ENCODE results near the gene ARL6IP4.
A peak's percentile ranks its signal among the peaks of the same experiment; 100 is the strongest.

The ARL6IP4 gene

GRCh38 chr12:122974892-122975789 is 5.3 kb upstream of the ARL6IP4 start, which contains the start of gene OGFOD2:
Gene OGFOD2, plus strand, starts transcription at chr12:122975244. Its CDS starts 8 bp downstream, at chr12:122975252.
- peak; percentile 91 for DNase-seq (ENCODE audit: low read depth)
- TF ChIP-seq CTCF (IDR thresholded peaks at IDR 0.05; ENCODE audit: insufficient read depth, low read depth, low read length, missing control alignments) = no peak

GRCh38 chr12:122975790-122976647 is 4.5 kb upstream of the ARL6IP4 start:
- peak overlapping the region; percentile 96 for H3K4me3 ChIP-seq (ENCODE audit: low read length)
- no peak for TF ChIP-seq CTCF (IDR thresholded peaks at IDR 0.05; ENCODE audit: insufficient read depth, low read depth, low read length, missing control alignments)
- DNase-seq (ENCODE audit: low read depth) = no peak

More at GRCh38 chr12:122974892-122975789, 5.3 kb upstream of the ARL6IP4 start, which contains the start of gene OGFOD2:
- H3K4me3 ChIP-seq (ENCODE audit: low read length) = peak within 1 kb of the TSS; percentile 96

- no peak overlapping the region for H3K4me3 ChIP-seq (ENCODE audit: low read length)
- no peak for TF ChIP-seq CTCF (IDR thresholded peaks at IDR 0.05; ENCODE audit: insufficient read depth, low read depth, low read length, missing control alignments)
- DNase-seq (ENCODE audit: low read depth) = peak; percentile 15
These were observed 3.9 kb upstream of the ARL6IP4 start for GRCh38 chr12:122976648-122976975.

- no peak overlapping the region for H3K4me3 ChIP-seq (ENCODE audit: low read length)
- no peak for DNase-seq (ENCODE audit: low read depth)
- TF ChIP-seq CTCF (IDR thresholded peaks at IDR 0.05; ENCODE audit: insufficient read depth, low read depth, low read length, missing control alignments) = no peak
These were observed 3.3 kb upstream of the ARL6IP4 start for GRCh38 chr12:122977153-122977552.

GRCh38 chr12:122977655-122978392 is 2.7 kb upstream of the ARL6IP4 start:
- TF ChIP-seq CTCF (IDR thresholded peaks at IDR 0.05; ENCODE audit: insufficient read depth, low read depth, low read length, missing control alignments) = no peak
- DNase-seq (ENCODE audit: low read depth) = no peak
- no peak overlapping the region for H3K4me3 ChIP-seq (ENCODE audit: low read length)

GRCh38 chr12:122978507-122978955 is 1.9 kb upstream of the ARL6IP4 start:
- no peak for DNase-seq (ENCODE audit: low read depth)
- no peak overlapping the region for H3K4me3 ChIP-seq (ENCODE audit: low read length)
- no peak for TF ChIP-seq CTCF (IDR thresholded peaks at IDR 0.05; ENCODE audit: insufficient read depth, low read depth, low read length, missing control alignments)

All from epithelial cell of esophagus (primary cell).